Right atrium auricular region (tissue), 2 donors: ENCODE measurements around the gene IGSF8. TPM values are rescaled to one million over a fixed set of nuclear protein-coding genes. Genes with fewer than 3 reads are reported as not detected.

ENCODE experiments used
- DNase-seq: peaks from one replicate; pipeline ENCODE4 v3.0.0-alpha.2; 2019; ENCODE audit warnings: low spot score
- H3K27ac ChIP-seq, 2 donors: fragments of 200-600 bp; sonication (generic); 1 replicate in 1 of 2; 2 replicates in 1 of 2; pipeline ENCODE4 v1.5.1; 2016 to 2019
- H3K27me3 ChIP-seq, 2 donors: fragments of 200-600 bp; sonication (generic); one replicate each; pipeline versions ENCODE4 v1.5.1 to v1.6.0; 2017 to 2019
- H3K36me3 ChIP-seq: fragments of 200-600 bp; sonication (generic); one replicate; pipeline ENCODE4 v1.5.1; 2016
- H3K4me1 ChIP-seq, 2 donors: fragments of 200-600 bp; sonication (generic); one replicate each; pipeline versions ENCODE4 v1.5.1 to v1.6.0; 2017 to 2019
- H3K4me3 ChIP-seq, 2 donors: fragments of 200-600 bp; sonication (generic); 1 replicate in 1 of 2; 2 replicates in 1 of 2; pipeline ENCODE4 v1.5.1; 2017 to 2019; ENCODE audit warnings: mild to moderate bottlenecking in 1 of 2, moderate library complexity in 1 of 2
- H3K9me3 ChIP-seq, 2 donors: fragments of 200-600 bp; sonication (generic); one replicate each; pipeline ENCODE4 v1.5.1; 2019
- total RNA-seq, 2 donors: library from RNA; depleted of rRNA; stranded (reverse); fragments of >200 nt; gene quantifications; one replicate each; pipeline ENCODE4 v1.1.0, GENCODE V29; 2016
- TF ChIP-seq, protein P1 (sequence below), 2 donors: fragments of 200-600 bp; sonication (generic); IDR thresholded peaks; one replicate each; pipeline ENCODE4 v1.5.1; 2019; ENCODE audit warnings: antibody characterized with exemption in 2 of 2

Gene IGSF8
- total RNA-seq, 2 donors from 2014 or later, result 20.1 to 20.8 TPM

DNA sequence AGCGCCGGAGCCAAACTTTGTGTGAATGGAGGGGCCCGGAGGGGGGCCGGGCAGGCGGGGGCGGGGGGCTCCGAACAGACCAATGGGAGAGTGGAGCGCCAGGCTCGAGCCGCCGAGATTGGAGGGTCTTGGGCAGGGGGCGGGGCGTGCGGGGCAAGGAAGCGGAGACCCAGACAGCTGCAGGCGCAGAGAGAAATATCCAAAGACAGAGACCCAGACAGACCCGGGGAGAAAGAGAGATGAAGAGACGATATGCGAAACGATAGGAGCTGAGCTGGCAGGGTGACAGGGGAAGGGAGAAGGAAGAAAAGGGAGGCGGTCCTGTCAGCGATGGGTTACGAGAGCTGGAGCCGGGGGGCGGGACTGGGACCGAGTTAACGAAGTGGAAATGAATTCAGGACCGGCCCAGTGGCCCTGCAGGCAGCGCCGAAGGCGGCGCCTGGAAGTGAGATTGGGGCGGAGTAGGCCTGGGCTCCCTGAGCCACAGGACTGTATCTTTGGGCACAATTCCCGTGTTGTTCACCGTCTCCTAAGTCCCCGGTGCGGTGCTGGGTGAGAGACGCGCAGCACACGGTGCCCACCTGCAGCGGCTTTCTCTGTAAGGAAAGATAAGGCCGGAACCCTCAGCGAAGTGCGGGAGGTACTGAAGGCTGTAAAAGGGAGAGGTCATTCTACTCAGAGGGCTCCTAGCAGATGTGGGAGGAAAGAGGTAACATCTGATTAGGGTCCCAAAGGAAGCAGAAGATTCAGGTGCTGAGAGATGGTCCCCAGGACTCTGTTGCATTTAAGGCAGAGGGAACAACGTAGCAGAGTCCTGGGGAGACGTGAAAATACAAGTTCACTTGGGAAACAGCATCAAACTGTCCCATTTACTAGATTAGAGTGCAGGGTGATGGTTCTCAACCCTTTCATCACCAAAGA, 27.9 kb downstream of the IGSF8 start:
- peak overlapping the region; percentile 44 to 57 for H3K4me3 ChIP-seq
- no peaks in the 10 kb centered on the region for H3K27me3 ChIP-seq
- peak; percentile 79 for DNase-seq
- TF ChIP-seq, protein P1, sequence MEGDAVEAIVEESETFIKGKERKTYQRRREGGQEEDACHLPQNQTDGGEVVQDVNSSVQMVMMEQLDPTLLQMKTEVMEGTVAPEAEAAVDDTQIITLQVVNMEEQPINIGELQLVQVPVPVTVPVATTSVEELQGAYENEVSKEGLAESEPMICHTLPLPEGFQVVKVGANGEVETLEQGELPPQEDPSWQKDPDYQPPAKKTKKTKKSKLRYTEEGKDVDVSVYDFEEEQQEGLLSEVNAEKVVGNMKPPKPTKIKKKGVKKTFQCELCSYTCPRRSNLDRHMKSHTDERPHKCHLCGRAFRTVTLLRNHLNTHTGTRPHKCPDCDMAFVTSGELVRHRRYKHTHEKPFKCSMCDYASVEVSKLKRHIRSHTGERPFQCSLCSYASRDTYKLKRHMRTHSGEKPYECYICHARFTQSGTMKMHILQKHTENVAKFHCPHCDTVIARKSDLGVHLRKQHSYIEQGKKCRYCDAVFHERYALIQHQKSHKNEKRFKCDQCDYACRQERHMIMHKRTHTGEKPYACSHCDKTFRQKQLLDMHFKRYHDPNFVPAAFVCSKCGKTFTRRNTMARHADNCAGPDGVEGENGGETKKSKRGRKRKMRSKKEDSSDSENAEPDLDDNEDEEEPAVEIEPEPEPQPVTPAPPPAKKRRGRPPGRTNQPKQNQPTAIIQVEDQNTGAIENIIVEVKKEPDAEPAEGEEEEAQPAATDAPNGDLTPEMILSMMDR (IDR thresholded peaks at IDR 0.05), result no peak
- H3K9me3 ChIP-seq, result no peaks in the 10 kb centered on the region
- H3K27ac ChIP-seq, result no peak overlapping the region
- H3K36me3 ChIP-seq, result no peaks in the 10 kb centered on the region
- peaks cover 0 to 12% of the 10 kb centered on the region in 2 donors for H3K4me1 ChIP-seq

DNA sequence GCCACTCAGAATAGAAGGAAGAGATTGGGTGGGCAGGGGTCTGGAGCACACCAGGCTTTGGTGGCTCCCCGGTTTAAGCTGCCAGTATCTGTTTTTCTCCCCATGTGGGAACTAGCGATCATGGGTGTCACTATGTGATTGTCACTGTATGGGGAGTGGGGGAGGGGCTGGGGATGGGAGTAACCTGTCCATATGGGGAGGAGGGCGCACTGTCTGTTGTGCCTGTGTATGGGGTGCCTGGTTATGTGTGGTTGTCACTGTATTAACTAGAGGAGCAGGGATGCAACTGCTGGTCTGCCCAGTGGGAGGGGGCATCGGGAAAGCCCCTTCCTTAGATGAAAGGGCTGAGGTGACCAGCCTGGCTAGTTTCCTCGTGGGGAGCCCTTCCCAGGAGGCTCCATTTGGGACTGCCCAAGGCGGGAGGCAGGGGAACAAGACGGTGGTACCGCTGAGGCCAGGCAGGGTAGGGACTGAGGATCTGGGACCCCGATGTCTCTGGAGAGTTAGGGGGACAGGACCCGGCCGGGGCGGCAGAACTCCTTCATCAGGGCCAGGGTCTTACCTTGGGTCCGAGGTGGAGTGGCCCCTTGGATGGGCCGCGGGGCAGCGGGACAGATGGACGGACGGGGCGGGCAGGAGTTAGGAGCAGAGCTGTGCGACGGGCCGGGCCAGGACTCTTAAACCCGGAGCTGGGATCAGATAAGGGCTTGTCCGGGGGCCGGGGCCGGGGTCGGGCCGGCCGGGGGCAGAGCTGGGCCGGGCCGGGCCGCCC, 28.8 kb downstream of the IGSF8 start, which contains the start of gene KCNJ10:
KCNJ10 (minus strand) TSS at position 701 of the 772 bp plus-strand sequence. CDS start 27,628 bp downstream, outside the sequence.
- Histone ChIP-seq H3K27me3 (no peaks in the 10 kb centered on the region), H3K4me1 (peaks cover 0 to 12% of the 10 kb centered on the region in 2 donors), H3K9me3 (no peaks in the 10 kb centered on the region), H3K36me3 (no peaks in the 10 kb centered on the region), H3K27ac (no peak within 1 kb of the TSS), H3K4me3 (peak within 1 kb of the TSS; percentile 44 to 57)
- TF ChIP-seq, protein P1 (IDR thresholded peaks at IDR 0.05), result no peak
- no peak for DNase-seq

DNA sequence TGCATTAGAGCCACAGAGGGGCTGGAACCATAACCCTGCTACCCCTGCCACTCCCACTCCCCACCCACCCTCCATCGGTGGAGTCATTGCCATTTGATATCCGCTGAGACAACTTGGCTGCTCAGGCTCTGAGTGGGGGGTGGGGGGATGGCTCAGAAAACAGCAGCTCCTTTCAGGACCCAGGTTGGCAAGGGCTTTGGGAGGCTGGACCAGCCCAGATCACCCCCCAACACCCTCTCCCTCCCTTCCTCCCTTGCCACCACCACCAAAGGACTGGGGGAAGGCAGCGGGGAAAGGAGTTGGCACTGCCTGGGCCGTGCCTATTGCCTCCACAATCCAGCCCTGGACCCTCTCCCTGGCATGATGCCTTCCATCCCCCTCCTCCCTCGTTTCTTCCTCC, 30.2 kb downstream of the IGSF8 start:
- TF ChIP-seq, protein P1 (IDR thresholded peaks at IDR 0.05), result no peak
- no peak overlapping the region for H3K27ac ChIP-seq

DNA sequence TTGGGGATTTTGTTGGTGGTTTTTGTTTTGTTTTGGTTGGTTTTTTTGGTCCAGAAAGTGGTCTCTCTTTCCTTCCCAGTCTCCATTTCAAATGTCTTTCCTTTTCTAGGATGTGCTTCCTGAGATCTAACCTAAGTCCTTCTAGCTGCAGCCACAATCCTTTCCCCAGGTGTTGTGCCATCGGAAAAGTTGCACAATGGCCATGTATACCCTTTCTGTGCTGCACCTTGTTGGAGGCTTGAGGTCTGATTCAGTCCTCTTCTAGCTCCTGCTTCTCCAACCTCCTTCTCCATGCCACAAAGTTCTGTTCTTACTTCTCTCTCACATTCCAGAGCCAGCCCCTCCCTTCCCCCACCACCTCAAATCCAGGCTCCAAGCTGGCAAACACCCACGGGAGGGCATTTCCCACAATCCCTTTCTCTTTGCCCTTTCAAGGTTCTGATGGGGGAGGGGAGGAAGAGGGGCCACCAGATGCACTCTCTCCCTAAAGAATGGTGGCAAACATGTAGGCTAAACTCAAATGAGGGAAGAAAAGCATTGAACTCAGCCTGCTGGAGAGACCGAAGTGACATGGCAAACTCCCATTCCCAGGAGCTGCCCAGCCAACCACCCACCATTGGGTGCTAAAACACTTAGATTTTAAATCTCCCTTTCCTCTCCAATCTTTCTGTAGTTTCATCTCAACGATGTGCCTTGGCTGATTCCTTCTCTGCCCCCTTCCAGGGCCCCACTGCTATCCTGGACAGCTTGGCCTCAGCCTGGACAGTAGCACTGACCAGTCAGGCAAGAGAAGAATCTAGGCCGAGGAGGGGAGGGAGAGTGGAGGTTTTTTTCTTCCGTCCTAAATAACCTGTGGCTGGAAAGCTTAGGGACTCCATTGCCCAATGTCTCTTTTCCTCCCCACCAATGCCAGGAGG, 31.3 kb downstream of the IGSF8 start:
- H3K27ac ChIP-seq, result no peak overlapping the region
- H3K9me3 ChIP-seq, result no peaks in the 10 kb centered on the region
- DNase-seq, result no peak
- H3K27me3 ChIP-seq, result no peaks in the 10 kb centered on the region
- H3K4me1 ChIP-seq, result peaks cover 0 to 12% of the 10 kb centered on the region in 2 donors
- H3K36me3 ChIP-seq, result no peaks in the 10 kb centered on the region
- TF ChIP-seq, protein P1 (IDR thresholded peaks at IDR 0.05), result no peak
- no peak overlapping the region for H3K4me3 ChIP-seq

More for the DNA sequence above, 30.2 kb downstream of the IGSF8 start:
- H3K9me3 ChIP-seq, result no peaks in the 10 kb centered on the region
- H3K4me1 ChIP-seq, result peaks cover 0 to 12% of the 10 kb centered on the region in 2 donors
- no peaks in the 10 kb centered on the region for H3K36me3 ChIP-seq
- no peak for DNase-seq
- H3K4me3 ChIP-seq, result no peak overlapping the region
- H3K27me3 ChIP-seq, result no peaks in the 10 kb centered on the region

DNA sequence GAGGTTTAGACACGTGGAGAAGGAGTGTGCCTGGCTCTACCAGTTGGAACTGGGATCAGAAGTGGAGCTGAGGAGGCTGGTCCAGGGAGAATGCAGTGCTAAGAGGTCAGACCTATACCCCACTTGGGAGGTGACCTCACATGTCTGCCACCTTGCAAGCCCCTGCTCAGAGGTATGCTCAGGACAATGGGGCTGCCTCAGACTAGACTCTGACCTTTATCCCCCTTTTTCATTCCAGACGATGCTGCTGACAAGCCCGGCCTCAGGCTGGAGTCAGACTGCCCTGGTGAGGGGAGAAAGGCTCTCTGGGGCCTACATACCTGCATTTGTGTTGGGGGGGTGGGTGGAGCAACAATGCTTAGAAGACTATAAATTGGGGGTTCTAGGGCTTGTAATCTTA, 33.7 kb downstream of the IGSF8 start:
- Histone ChIP-seq H3K27me3 (no peaks in the 10 kb centered on the region), H3K9me3 (no peaks in the 10 kb centered on the region), H3K4me1 (peaks cover 0 to 3% of the 10 kb centered on the region in 2 donors), H3K36me3 (no peaks in the 10 kb centered on the region), H3K4me3 (no peak overlapping the region), H3K27ac (no peak overlapping the region)
- TF ChIP-seq, protein P1 (IDR thresholded peaks at IDR 0.05), result no peak
- no peak for DNase-seq
